HFF-Myc (cell line): ENCODE measurements around the gene C13orf42.

Source experiments
- DNase-seq: peaks from one replicate; pipeline ENCODE4 v3.0.0-alpha.2; 2011; ENCODE audit warnings: low read depth; ENCODE audit errors: extremely low read depth
- H3K4me3 ChIP-seq: replicated peaks from 2 replicates; pipeline ENCODE4 v1.5.1; 2011; ENCODE audit warnings: low read depth, mild to moderate bottlenecking, control low read depth, low read length
- TF ChIP-seq, protein P1 (sequence below): IDR thresholded peaks from 2 replicates; pipeline ENCODE4 v1.5.1; 2012; ENCODE audit warnings: mild to moderate bottlenecking, low read depth, low read length, control low read depth; ENCODE audit errors: missing control alignments

The C13orf42 gene

DNA sequence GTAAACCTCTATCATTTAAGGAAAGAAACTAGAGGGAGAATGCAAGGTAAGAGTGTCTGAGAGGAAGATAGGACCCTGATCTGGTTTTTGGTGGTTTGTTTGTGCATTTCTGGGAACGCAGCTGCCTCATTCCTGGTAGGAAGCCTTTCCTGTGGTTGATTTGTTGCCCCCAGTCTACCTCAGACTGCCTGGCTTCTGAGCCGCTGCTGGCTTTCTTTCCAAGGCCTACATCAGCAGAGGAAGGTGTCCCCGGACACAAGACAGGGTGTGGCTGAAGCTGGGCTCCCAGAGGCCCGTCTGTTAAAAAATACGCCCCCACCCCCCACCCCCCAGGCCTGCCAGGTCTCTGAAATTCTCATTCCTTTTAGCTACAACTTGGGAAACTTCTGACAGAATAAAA is 42.6 kb downstream of the C13orf42 start:
- TF ChIP-seq, protein P1, sequence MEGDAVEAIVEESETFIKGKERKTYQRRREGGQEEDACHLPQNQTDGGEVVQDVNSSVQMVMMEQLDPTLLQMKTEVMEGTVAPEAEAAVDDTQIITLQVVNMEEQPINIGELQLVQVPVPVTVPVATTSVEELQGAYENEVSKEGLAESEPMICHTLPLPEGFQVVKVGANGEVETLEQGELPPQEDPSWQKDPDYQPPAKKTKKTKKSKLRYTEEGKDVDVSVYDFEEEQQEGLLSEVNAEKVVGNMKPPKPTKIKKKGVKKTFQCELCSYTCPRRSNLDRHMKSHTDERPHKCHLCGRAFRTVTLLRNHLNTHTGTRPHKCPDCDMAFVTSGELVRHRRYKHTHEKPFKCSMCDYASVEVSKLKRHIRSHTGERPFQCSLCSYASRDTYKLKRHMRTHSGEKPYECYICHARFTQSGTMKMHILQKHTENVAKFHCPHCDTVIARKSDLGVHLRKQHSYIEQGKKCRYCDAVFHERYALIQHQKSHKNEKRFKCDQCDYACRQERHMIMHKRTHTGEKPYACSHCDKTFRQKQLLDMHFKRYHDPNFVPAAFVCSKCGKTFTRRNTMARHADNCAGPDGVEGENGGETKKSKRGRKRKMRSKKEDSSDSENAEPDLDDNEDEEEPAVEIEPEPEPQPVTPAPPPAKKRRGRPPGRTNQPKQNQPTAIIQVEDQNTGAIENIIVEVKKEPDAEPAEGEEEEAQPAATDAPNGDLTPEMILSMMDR: no peak
- H3K4me3 ChIP-seq: no peak overlapping the region

GRCh38 chr13:51067706-51068105 is 43.4 kb downstream of the C13orf42 start:
- H3K4me3 ChIP-seq: no peak overlapping the region
- TF ChIP-seq, protein P1: no peak

More for the DNA sequence above, 42.6 kb downstream of the C13orf42 start:
- no peak for DNase-seq

GRCh38 chr13:51067210-51067701 is 43.8 kb downstream of the C13orf42 start:
- DNase-seq: no peak
- TF ChIP-seq, protein P1: no peak
- no peak overlapping the region for H3K4me3 ChIP-seq

More at GRCh38 chr13:51067706-51068105, 43.4 kb downstream of the C13orf42 start:
- DNase-seq: no peak

DNA sequence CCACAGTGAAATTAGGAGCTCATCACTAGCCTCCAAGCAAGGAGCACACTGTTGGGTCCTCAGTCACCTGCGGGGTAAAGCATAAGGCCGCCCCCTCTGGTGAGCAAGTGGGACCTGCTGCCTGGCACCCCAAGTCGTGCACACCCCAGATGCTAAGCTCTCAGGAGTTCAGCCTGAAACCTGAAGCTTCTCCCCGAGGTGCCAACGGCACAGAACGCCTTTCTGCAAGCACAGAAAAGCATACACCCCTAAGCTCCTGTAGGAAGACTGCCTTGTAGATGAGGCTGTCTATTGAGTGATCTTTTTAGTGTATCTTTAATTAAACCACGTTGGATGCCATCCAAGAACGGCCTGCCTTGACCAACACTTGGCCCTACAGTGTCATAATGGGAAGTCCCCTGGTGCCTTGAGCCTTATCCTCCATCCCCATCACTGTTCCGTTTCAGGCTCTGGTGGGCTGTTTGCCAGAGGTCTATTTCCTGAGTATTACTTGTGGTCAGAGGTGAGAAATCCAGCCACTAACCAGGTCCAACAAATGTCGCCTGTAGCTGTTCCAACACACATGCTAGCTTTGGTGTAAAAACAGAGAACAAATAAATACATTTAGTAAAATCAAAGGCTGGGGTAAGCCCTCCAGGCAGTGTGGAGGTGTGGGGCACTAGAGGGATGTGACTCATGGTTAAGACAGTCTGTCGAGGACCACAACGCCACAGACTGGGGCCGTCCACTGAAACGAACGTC is 44.8 kb downstream of the C13orf42 start:
- DNase-seq: no peak
- TF ChIP-seq, protein P1: no peak
- H3K4me3 ChIP-seq: no peak overlapping the region

GRCh38 chr13:51065372-51066090 is 45.5 kb downstream of the C13orf42 start:
- no peak for DNase-seq
- H3K4me3 ChIP-seq: no peak overlapping the region
- TF ChIP-seq, protein P1: no peak

GRCh38 chr13:51064753-51065152 is 46.3 kb downstream of the C13orf42 start:
- no peak for DNase-seq
- TF ChIP-seq, protein P1: no peak
- no peak overlapping the region for H3K4me3 ChIP-seq
